LHCN-M2 (cell line): ENCODE results near the gene CALY. TPM values are rescaled to one million over a fixed set of nuclear protein-coding genes. Genes with fewer than 3 reads are reported as not detected.

Source experiments
- DNase-seq: peaks from one replicate; pipeline ENCODE4 v3.0.0-alpha.2; 2012; ENCODE audit warnings: low read depth
- total RNA-seq: library from RNA; depleted of rRNA; stranded (reverse); fragments of >200 nt; gene quantifications from 2 replicates; pipeline ENCODE4 v1.2.3, GENCODE V29; 2014

The CALY gene
- total RNA-seq, 1 experiment from 2014 or later, result not detected

DNA sequence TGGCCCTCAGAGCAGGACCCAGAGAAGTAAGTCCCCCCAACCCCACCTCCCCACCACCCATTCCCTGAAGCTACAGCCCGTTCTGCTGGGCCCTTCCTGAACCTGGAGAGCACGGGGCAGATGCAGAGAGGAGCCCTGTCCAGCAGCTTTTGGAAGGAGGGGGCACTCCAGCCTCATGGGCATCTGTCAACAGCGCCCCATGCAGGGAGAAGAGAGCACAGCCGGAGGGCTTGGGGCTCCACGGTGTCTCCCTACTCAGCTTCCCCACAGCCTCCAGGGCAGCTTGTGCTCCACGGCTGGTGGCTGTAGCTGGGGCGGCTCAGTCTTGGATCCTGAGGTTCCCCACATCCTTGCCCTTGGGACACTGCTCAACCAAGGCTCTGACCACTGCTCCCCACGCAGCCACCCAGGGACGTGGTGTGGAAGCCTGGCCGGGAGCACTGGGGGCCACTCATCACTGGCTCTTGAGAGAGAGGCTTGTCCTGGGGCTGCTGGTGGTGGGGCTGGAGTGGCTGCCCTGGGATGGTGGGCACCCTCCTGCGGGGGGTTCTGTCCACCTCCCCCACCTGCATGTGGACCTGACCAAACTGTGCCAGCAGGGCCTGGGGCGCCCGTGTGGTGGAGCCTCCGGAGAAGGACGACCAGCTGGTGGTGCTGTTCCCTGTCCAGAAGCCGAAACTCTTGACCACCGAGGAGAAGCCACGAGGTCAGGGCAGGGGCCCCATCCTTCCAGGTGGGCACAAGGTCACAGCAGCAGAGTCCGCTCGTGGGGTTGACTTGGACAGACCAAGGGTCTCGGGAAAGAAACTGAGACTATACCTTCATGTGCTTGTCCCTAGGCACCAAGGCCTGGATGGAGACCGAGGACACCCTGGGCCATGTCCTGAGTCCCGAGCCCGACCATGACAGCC is 15.0 kb upstream of the CALY start:
- no peak for DNase-seq

DNA sequence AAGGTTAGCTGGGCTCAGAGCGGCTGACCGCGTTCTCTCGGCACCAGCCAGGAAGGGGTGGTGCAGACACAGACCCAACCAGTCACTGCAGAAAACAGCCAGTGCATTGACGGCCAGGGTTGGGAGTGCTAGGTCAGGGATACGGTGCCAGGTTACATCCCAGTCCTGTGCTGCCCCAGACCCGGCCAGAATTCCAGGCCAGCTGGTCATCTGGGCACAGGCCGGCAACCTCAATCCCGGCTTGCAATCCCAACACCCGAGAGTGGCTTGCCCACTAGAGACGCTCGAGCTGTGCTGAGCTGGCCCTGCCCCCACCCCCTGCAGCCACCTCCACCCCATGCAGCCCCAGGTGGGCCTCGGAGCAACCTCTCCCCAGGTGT is 14.2 kb upstream of the CALY start:
- DNase-seq, result no peak

DNA sequence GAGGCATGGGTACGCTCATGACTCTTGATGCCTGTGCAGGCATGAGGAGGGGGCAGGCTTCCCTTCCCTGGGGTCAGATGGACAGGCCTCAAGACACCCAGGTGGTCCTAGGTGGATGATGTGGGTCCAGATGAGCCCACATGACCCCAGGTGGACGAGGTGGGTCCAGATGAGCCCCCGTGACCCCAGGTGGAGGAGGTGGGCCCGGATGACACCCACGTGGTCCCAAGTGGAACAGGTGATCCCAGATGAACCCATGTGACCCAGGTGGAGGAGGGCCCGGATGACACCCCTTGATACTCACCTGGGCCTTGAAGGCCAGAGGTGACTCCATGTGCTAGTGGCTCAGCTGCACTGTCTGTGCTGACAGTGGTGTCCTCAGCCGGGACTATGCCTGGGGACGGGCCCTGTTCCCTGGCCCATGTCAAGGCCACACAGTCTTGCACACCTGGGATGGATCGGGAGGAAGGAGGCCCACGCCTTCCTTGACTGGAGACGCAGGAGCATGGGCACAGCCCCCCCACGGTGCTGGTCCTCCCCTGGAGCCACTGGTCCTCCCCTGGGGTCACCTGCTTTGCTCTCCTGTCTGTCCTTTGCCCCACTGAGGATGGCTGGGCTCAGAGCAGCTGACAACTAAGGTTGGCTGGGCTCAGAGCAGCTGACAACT is 13.7 kb upstream of the CALY start:
- no peak for DNase-seq

DNA sequence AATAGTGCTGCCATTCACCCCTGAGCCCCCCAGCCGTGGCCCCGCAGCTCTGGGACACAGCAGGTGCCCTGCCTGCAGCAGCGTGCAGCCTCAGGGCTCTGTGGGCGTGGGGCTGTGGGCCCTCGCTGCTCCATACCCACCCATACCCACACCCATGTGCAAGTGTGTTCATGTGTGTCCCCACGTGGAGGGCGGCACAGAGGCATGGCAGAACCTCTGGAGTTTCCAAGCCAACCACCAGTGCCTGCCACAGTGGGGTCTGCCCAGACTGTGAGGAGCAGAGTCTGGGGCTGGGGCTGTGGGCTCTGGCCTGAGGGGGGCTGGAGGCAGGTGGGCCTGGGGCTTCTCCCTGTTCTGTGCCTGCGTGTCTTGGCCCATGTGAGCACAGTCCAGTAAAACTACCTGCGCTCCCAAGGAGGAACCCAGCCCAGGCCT is 12.9 kb upstream of the CALY start:
- no peak for DNase-seq

DNA sequence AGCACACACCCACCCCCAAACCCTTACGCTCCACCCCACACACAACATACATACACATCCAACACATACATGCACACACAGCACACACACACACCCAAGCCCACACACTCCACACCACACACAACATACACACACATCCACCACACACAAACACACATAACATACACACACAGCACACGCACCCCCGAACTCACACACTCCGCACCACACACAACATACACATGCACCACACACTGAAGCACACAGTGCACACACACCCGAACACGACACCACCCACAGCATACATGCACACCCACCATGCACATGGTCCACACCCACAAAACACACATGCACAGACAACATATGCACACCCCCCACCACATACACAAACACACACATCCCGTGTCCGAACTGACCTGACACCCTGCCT is 12.5 kb upstream of the CALY start:
- no peak for DNase-seq

DNA sequence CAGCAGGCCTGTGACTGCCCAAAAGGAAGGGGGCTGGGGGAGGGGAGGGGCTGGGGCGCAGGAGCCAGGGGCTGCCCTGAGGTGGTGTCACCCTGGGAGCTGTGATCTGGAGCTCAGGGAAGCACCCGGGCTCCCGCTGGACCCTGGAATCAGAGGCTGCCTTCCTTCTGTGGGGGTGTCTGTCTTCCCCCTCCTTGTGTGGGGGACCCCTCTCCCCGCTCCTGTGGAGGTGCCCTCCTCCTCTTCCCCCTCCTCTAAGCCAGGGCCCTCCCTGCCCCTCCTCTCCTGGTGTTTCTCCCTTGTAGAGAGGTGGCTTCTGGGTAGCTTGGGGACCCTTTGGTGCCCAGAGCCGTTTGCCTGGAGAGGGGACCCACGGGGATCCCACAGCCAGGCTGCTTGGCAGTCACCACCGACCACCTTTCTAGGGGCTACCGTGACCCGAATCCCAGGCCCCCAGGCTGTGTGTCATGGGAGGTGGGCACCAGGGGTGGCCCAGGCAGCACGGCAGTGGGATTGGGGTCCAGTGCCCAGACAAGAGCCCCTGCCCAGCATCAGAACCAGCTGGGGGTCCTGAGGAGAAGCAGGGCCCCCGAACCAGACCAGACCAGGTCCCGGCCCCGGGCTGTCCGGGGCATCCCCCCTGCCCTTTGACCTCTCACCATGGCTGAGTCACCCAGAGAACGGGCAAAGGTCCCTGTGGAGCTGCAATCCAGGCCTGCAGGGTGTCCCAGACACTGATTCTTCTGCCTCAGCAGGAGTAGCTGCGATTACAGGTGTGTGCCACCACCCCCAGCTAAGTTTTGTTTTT is 11.2 kb upstream of the CALY start:
- DNase-seq, result no peak

DNA sequence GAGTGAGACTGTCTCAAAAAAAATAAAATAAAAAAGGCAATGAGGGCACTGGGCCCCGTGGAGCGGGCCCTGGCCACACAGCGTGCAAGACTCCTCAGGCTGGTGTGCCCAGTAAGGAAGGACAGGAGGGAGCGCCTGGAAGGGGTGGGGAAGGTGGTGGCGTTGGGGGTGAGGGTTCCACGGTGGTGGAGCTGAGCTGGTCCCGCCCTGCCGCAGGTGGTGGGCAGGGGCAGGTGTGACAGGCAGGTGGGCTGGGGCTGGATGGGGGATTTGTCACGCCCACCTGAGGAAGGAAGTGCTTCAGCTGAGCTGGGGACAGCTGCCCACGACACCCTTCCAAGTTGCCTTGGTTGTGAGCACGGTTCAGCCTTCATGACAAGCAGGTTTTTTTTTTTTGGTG is 9.7 kb upstream of the CALY start:
- no peak for DNase-seq

DNA sequence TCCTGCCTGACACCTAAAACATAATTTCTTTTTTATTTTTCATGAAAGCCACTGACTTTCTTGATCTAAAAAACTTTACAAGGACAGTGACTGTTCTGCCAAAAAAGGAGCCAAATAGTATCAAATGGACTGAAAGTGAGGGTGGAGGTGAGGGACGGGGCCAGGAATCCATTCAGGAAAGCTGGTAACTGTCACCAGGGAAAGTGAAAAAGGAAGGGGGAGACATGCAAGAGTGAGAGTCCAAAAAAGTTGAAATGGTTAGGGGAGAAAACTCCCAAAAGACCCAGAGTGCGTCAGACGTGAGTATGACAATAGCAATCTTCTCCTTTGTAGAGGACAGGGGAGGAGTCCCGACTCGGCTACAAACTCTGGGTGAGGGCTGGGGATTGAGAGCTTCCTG is 7.5 kb upstream of the CALY start:
- DNase-seq, result no peak

DNA sequence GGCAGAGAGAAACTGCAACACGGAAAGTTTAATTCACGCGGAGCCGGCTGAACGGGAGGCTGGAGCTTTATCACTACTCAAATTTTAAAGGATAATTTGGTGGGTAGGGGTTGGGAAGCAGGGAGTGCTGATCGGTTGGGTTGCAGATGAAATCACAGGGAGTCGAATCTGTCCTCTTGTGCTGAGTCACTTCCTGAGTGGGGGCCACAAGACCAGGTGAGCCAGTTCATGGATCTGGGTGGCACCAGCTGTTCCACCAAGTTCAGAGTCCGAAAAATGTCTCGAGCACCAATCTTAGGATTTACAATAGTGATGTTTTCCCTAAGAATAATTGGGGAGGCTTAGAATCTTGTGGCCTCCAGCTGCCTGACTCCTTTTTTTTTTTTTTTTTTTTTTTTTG is 6.9 kb upstream of the CALY start:
- DNase-seq, result no peak

DNA sequence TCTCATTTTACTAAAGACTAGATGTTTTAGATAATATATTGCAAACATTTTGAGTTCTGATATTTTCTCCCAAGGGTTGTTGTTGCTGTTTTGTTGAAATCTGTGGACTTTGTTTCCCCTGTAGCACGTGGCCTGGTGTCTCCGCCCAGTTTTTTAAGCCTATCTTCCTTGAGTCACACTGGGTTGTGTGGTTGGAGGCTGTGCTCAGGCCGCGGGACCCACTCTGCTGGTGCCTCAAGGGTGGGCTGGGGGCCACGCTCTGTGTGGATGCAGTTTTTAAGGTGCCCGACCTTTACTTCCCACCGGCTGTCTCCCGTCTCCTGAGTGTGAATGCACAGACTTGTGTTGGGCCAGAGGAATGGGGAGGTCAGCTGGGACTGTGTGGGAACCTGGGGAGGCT is 6.2 kb upstream of the CALY start:
- DNase-seq, result no peak

DNA sequence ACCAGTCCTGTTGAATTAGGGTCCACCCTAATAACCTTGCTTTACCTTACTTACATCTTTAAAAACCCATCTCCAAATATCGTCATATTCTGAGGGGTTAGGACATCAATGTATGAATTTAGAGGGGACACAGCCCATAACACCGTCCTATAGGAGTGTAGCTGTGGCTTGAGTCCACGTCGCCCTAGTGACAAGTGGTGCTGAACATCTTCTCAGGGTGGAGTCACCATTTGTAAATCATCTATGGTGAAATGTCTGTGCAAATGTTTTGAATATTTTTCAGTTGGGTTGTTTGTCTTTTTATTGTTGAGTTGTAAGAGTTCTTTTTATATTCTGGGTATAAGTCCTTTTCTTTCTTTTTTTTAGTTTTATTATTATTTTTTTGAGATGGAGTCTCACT is 5.3 kb upstream of the CALY start:
- no peak for DNase-seq

DNA sequence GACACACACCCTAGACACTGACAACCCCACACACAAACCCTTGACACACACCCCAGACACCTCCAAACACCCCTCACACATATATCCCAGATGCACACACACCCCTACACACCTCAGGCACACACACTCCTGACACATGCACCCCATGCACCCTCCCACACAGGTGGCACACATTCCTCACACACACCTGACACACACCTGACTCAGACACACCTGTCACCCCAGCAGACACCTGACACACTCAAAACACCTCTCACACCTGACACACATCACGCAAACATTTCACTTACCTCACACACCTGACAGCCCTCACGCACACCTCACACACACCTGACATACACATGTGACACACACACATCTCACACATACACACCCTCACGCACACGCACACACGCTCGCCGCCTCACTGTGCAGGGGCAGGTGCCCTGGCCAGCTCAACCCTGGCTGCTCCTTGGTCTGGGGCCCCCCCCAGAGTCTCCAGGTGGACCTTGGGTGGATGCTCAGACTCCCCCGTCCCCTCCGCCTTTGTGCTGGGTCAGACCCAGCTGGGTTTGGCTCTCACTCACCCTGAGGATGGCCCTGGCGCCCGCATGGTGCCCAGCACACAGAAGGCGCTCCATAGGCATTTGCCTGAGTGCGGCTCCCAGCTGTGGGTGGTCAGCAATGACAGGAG is 3.1 kb upstream of the CALY start:
- no peak for DNase-seq

DNA sequence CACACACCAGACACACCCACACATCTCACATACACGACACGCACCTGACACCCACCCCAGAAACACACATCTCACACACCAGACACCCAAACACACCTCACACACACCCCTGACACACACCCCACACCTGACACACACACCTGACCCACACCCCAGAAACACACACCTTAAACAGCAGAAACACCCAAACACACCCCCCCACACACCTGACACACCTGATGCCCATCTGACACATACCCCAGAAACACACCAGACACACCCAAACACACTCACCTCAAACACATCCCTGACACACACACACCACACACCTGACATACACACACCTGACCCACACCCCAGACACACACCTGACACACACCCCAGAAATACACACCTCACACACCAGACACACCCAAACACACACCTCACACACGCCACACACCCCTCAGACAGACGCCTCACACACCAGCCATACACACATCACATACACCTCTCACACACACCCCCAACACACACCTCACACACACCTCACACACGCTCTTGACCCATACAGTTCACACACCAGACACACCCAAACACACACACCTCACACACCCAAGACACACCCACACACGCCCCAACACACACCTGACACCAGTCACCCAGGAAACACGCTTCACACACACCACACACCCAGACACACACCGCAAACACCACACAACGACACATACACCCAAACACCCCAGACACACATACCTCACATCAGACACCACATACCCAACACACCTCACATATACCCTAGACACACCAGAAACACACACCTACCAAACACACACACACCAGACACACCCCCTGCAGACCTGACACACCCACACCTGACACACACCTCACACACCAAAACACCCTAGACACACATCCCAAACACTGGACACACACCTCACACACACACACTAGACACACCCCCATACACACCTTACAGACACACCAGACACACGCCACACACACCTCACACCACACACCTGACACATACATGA is 1.7 kb upstream of the CALY start:
- DNase-seq, result no peak

DNA sequence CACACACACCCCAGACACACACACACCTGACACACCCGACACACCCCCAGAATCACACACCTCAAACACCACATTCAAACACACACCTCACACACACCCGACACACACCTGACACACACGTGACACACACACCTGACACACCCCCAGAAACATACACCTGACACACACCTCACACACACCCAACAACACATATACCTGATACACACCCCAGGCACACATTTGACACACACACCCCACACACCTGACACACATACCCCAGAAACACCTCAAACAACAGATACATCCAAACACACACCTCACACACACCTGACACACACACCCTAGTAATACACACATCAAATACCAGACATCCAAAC is 652 bp upstream of the CALY start:
- no peak for DNase-seq

DNA sequence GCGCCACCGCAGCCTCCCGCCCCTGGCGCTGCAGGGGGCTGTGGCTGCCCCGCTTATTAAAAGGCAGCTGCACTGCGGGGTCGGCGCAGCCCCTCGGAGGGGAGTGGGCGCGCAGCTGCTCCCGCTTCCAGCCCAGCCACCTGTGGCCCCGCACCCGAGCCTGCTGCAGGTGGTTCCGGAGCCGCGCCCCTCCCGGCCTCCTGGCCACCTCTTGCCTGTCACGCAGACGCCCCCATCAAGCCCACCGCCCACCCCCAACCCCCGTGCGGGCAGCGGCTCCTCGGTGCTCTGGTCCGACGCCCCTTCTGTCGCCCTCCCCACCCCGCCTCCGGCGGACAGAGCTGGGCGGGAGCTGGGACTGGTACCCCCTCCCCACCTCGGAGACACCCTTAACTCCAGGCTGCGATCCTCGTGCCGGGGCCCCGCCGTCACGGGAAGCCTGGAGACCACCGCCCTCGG is 549 bp downstream of the CALY start:
- no peak for DNase-seq

DNA sequence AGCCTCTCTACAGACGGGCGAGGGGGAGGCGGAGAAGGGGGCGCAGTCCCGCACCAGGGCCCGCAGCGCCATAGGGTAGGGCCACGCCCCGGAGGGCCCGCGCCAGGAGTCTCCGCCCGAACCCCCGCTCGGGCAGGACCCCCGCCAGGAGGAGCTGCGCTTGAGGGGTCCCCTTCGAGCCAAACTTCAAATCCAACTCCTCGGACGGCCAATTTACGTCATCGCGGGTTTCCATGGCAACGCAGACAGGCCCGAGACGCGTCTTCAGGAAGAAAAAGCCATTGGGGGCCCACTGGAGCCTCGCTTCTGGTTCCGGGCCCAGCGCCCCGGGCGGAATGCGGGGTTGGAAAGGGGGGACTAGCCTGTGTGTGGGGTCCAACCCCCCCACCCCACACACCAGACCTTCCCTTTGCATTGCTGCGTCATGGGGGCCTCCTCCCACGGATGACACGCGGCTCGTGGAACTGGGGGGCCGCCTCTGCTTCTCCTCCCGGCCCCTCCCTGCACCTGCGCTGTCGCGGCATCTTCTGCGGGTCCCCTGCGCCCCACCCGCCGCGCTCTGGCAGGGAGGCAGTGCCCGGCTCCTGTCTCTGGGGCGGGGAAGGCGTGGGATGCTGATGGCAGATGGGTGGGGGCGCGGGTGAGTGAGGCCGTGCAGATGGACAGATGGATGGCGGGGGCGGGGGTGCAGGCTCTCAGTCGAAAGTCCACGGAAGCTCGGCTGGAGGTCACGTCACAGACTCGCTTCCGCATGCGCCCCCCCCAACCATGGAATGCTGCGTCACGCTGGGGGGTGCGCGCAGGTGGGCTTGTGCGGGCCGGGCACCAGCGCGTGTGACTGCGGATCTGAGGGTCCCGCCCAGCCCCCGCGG is 1.2 kb downstream of the CALY start:
- peak; percentile 40 for DNase-seq

DNA sequence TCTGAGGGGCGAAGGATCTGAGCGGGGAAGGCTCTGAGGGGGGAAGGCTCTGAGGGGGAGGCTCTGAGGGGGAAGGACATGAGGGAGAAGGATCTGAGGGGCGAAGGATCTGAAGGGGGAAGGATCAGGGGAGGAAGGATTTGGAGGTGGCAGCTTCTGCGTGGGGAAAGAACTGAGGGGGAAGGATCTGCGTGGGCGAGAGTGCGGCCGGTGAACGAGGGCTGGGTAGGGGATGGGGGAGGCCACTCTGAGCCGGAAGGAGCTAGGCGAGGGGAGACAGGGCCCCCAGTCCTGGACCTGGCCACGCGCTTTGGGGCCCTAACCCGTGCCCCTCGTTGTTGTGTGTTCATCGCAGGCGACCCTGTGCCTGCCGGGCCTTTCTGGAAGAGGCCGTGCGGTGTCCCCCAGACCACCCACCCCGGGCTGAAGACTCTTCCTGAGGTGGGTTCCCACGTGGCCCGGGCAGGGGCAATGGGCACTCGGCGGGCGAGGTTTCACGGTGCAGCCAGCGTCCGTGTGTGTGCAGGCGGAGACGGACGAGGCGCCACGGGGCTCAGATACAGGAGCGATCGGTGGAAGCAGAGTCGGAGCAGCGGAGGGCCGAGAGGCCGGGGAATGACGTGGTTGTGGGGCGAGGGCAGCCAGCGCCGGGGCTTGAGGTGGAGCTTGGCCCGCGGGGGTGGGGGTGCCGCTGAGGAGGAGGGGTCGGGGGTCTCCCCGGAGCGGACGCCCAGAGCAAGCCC is 2.0 kb downstream of the CALY start:
- DNase-seq, result no peak

DNA sequence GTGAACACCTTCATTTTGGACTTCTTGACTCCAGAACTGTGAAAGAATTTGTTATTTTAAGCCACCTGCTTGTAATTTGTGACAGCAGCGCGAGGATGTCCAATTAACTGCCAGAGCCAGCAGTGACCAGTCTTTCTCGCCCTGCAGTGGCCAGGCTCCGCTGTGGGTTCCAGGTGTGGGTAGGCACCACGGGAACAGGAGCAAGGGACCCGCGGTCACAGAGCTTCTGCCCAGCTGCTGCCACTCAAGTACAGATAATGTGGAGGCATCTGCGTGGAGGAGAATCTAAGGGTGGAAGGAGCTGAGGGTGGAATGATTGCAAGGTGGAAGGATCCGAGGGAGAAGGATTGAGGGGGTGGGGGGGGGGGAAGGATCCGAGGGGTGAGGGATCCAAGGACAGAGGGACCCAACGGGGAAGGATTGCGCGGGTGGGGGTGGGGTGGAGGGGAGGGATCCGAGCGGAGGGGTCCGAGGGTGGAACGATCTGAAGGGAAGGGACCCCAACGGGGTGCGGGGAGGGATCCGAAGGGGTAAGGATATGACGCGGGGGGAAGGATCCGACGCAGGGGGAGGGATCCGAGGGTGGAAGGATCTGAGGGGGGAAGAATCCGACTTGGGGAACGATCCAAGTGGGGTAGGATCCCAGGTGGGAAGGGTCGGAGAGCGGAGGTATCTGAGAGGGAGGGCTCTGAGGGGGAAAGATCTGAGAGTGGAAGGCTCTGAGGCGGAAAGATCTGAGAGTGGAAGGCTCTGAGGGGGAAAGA is 3.6 kb downstream of the CALY start:
- no peak for DNase-seq
